MG63 (cell line): ENCODE measurements around the gene TWIST2. TPM values are rescaled to one million over a fixed set of nuclear protein-coding genes. Genes with fewer than 3 reads are reported as not detected.

Experiments used
- DNase-seq: peaks from one replicate; pipeline ENCODE4 v3.0.0-alpha.2; 2020
- H3K27me3 ChIP-seq: fragments of 250-450 bp; sonication (Bioruptor Pico); 2 replicates; pipeline ENCODE4 v1.5.1; 2020; ENCODE audit warnings: mild to moderate bottlenecking, moderate library complexity
- H3K36me3 ChIP-seq: fragments of 250-450 bp; sonication (Bioruptor Pico); 2 replicates; pipeline ENCODE4 v1.5.1; 2020; ENCODE audit warnings: mild to moderate bottlenecking, moderate library complexity
- H3K4me3 ChIP-seq: fragments of 250-450 bp; sonication (Bioruptor Pico); 2 replicates; pipeline ENCODE4 v1.5.1; 2020; ENCODE audit warnings: mild to moderate bottlenecking, moderate library complexity
- H3K9me3 ChIP-seq: fragments of 250-450 bp; sonication (Bioruptor Pico); 2 replicates; pipeline ENCODE4 v1.5.1; 2020; ENCODE audit warnings: mild to moderate bottlenecking, moderate library complexity
- total RNA-seq: library from RNA; depleted of rRNA; stranded (reverse); fragments of >200 nt; shearing (Covaris generic); gene quantifications from 2 replicates; pipeline ENCODE4 v1.2.3, GENCODE V29; 2014; ENCODE audit warnings: low replicate concordance

TWIST2 gene
- total RNA-seq, 1 experiment from 2014 or later: 40.5 TPM

GRCh38 chr2:238875101-238875470 lies 27.2 kb downstream of the TWIST2 start:
- DNase-seq: no peak
- Histone ChIP-seq H3K36me3 (peaks cover 24% of the 10 kb centered on the region), H3K4me3 (no peak overlapping the region), H3K9me3 (no peaks in the 10 kb centered on the region), H3K27me3 (no peaks in the 10 kb centered on the region)

GRCh38 chr2:238875471-238876231 lies 27.8 kb downstream of the TWIST2 start:
- peaks cover 24% of the 10 kb centered on the region for H3K36me3 ChIP-seq
- DNase-seq: no peak
- H3K4me3 ChIP-seq: no peak overlapping the region
- no peaks in the 10 kb centered on the region for H3K9me3 ChIP-seq
- no peaks in the 10 kb centered on the region for H3K27me3 ChIP-seq

GRCh38 chr2:238876232-238876630 lies 28.3 kb downstream of the TWIST2 start:
- no peaks in the 10 kb centered on the region for H3K27me3 ChIP-seq
- peaks cover 24% of the 10 kb centered on the region for H3K36me3 ChIP-seq
- no peak for DNase-seq
- no peaks in the 10 kb centered on the region for H3K9me3 ChIP-seq
- H3K4me3 ChIP-seq: no peak overlapping the region

GRCh38 chr2:238878051-238878735 lies 30.3 kb downstream of the TWIST2 start:
- no peak for DNase-seq
- H3K4me3 ChIP-seq: no peak overlapping the region
- no peaks in the 10 kb centered on the region for H3K9me3 ChIP-seq
- H3K27me3 ChIP-seq: no peaks in the 10 kb centered on the region
- peaks cover 21% of the 10 kb centered on the region for H3K36me3 ChIP-seq

- H3K4me3 ChIP-seq: no peak overlapping the region
- H3K9me3 ChIP-seq: no peaks in the 10 kb centered on the region
- DNase-seq: no peak
- H3K36me3 ChIP-seq: peaks cover 17% of the 10 kb centered on the region
- H3K27me3 ChIP-seq: no peaks in the 10 kb centered on the region
Observed at GRCh38 chr2:238879043-238879442, 31.2 kb downstream of the TWIST2 start.

GRCh38 chr2:238879621-238880377 lies 31.9 kb downstream of the TWIST2 start:
- no peak for DNase-seq
- Histone ChIP-seq H3K36me3 (peaks cover 13% of the 10 kb centered on the region), H3K9me3 (no peaks in the 10 kb centered on the region), H3K27me3 (no peaks in the 10 kb centered on the region), H3K4me3 (no peak overlapping the region)

- Histone ChIP-seq H3K27me3 (no peaks in the 10 kb centered on the region), H3K4me3 (no peak overlapping the region), H3K36me3 (peaks cover under 1% of the 10 kb centered on the region), H3K9me3 (no peaks in the 10 kb centered on the region)
- DNase-seq: no peak
Observed at GRCh38 chr2:238881353-238882081, 33.6 kb downstream of the TWIST2 start.

GRCh38 chr2:238882082-238882755 lies 34.3 kb downstream of the TWIST2 start:
- no peak for DNase-seq
- Histone ChIP-seq H3K4me3 (no peak overlapping the region), H3K27me3 (no peaks in the 10 kb centered on the region), H3K9me3 (no peaks in the 10 kb centered on the region), H3K36me3 (peaks cover 8% of the 10 kb centered on the region)

- no peak for DNase-seq
- no peak overlapping the region for H3K4me3 ChIP-seq
- H3K27me3 ChIP-seq: no peaks in the 10 kb centered on the region
- H3K9me3 ChIP-seq: no peaks in the 10 kb centered on the region
- H3K36me3 ChIP-seq: peaks cover 17% of the 10 kb centered on the region
Observed at GRCh38 chr2:238883421-238883901, 35.6 kb downstream of the TWIST2 start.

GRCh38 chr2:238884122-238884811 lies 36.4 kb downstream of the TWIST2 start:
- H3K9me3 ChIP-seq: no peaks in the 10 kb centered on the region
- H3K27me3 ChIP-seq: no peaks in the 10 kb centered on the region
- H3K4me3 ChIP-seq: no peak overlapping the region
- DNase-seq: no peak
- peaks cover 23% of the 10 kb centered on the region for H3K36me3 ChIP-seq

- Histone ChIP-seq H3K36me3 (peaks cover 23% of the 10 kb centered on the region), H3K27me3 (no peaks in the 10 kb centered on the region), H3K9me3 (no peaks in the 10 kb centered on the region), H3K4me3 (no peak overlapping the region)
- no peak for DNase-seq
Observed at GRCh38 chr2:238884812-238885408, 37.0 kb downstream of the TWIST2 start.

- no peak overlapping the region for H3K4me3 ChIP-seq
- DNase-seq: no peak
- no peaks in the 10 kb centered on the region for H3K9me3 ChIP-seq
- peaks cover 32% of the 10 kb centered on the region for H3K36me3 ChIP-seq
- no peaks in the 10 kb centered on the region for H3K27me3 ChIP-seq
Observed at GRCh38 chr2:238886453-238887094, 38.7 kb downstream of the TWIST2 start.

- H3K27me3 ChIP-seq: no peaks in the 10 kb centered on the region
- H3K4me3 ChIP-seq: no peak overlapping the region
- no peaks in the 10 kb centered on the region for H3K9me3 ChIP-seq
- H3K36me3 ChIP-seq: peaks cover 32% of the 10 kb centered on the region
- no peak for DNase-seq
Observed at GRCh38 chr2:238887616-238888015, 39.7 kb downstream of the TWIST2 start.

- Histone ChIP-seq H3K27me3 (no peaks in the 10 kb centered on the region), H3K36me3 (peaks cover 34% of the 10 kb centered on the region), H3K9me3 (no peaks in the 10 kb centered on the region), H3K4me3 (no peak overlapping the region)
- DNase-seq: no peak
Observed at GRCh38 chr2:238888781-238889180, 40.9 kb downstream of the TWIST2 start.

- Histone ChIP-seq H3K4me3 (no peak overlapping the region), H3K27me3 (no peaks in the 10 kb centered on the region), H3K9me3 (no peaks in the 10 kb centered on the region), H3K36me3 (peaks cover 35% of the 10 kb centered on the region)
- DNase-seq: no peak
Observed at GRCh38 chr2:238890131-238890530, 42.2 kb downstream of the TWIST2 start.
